ENCODE results near the gene YIPF1. TPM values are rescaled to one million over a fixed set of nuclear protein-coding genes. Genes with fewer than 3 reads are reported as not detected.

Gene YIPF1
- total RNA-seq, 4 donors from 2014 or later: 14.9 to 26.1 (median 23.5) TPM

DNA sequence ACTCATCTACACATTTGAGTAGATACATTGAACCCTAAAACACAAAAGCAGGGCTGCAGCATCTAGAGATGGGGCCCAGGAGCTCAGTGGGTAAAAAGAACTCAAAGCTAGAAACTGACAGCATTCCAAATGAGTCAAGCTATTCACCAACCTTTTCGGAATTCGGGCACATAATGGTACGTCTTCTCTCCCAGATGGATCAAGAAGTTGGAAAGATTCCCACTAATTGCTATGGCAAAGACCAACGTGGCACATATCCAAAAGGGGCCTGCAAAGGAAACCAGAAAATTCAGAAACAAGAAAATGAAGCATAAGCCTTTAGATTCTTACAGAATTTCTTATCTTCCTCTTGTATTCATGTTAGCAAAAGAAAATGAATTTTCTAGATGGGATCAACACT lies 18.4 kb downstream of the YIPF1 start:
- peaks cover 74% of the 10 kb centered on the region for H3K36me3 ChIP-seq
- DNase-seq (ENCODE audit: low spot score in 2 of 2): no peak
- no peaks in the 10 kb centered on the region for H3K27me3 ChIP-seq
- H3K4me3 ChIP-seq: no peak overlapping the region
- 59% methylated on average over 4 of the region's 4 CpGs for WGBS
- H3K4me1 ChIP-seq: no peaks in the 10 kb centered on the region
- no peaks in the 10 kb centered on the region for H3K9me3 ChIP-seq
- no peak overlapping the region for H3K27ac ChIP-seq
- no peak for TF ChIP-seq EP300 (IDR thresholded peaks at IDR 0.05)
- no peak for TF ChIP-seq POLR2A (IDR thresholded peaks at IDR 0.05)
- TF ChIP-seq, protein P1, sequence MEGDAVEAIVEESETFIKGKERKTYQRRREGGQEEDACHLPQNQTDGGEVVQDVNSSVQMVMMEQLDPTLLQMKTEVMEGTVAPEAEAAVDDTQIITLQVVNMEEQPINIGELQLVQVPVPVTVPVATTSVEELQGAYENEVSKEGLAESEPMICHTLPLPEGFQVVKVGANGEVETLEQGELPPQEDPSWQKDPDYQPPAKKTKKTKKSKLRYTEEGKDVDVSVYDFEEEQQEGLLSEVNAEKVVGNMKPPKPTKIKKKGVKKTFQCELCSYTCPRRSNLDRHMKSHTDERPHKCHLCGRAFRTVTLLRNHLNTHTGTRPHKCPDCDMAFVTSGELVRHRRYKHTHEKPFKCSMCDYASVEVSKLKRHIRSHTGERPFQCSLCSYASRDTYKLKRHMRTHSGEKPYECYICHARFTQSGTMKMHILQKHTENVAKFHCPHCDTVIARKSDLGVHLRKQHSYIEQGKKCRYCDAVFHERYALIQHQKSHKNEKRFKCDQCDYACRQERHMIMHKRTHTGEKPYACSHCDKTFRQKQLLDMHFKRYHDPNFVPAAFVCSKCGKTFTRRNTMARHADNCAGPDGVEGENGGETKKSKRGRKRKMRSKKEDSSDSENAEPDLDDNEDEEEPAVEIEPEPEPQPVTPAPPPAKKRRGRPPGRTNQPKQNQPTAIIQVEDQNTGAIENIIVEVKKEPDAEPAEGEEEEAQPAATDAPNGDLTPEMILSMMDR (IDR thresholded peaks at IDR 0.05): no peak
- TF ChIP-seq POLR2AphosphoS5 (IDR thresholded peaks at IDR 0.05): no peak

DNA sequence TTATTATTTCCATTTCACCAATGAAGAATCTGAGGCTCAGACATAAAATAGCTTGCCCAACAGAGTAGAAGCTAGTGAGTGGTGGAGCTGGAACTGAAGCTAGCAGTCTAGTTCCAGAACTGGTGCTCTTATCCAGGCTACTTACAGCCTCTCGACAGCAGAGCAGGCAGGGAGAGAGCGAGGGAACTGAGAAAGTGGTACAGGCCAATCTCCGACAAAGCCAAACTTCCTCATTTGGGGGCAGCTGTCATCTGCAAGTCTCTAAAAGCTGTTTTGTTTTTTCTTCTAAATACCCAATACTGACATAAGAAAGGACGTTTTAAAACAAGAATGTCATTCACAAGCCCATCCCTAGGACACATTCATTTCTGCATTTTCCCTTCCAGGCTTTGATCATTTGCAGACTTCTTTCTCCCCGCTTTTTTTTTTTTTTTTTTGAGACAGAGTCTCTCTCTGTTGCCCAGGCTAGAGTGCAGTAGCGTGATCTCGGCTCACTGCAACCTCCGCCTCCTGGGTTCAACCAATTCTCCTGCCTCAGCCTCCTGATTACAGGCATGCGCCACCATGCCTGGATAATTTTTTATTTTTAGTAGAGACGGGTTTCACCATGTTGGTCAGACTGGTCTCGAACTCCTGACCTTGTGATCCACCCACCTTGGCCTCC lies 20.0 kb downstream of the YIPF1 start:
- DNase-seq (ENCODE audit: low spot score in 2 of 2): no peak

DNA sequence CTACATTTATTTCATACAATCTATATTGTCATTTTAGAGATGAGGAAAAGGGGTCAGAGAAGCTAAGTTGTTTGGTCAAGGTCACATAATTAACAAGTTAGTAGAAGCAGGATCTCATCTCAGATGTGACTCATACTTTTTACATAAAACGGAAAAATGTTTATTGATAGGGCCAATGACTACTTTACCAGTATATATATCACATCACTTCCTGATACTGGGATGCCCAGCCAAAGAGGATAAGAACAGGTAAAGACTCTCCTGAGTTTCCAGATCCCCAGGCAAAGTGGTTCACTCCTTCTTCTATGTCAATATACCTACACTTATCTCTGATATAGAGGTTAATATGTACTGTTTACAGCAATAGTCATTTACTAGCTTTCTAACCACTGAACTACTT lies 21.0 kb downstream of the YIPF1 start:
- Histone ChIP-seq H3K27ac (no peak overlapping the region), H3K4me3 (no peak overlapping the region), H3K27me3 (no peaks in the 10 kb centered on the region), H3K9me3 (no peaks in the 10 kb centered on the region), H3K4me1 (no peaks in the 10 kb centered on the region), H3K36me3 (peaks cover 69% of the 10 kb centered on the region)
- TF ChIP-seq, protein P1 (IDR thresholded peaks at IDR 0.05): no peak
- TF ChIP-seq EP300 (IDR thresholded peaks at IDR 0.05) (no peak), POLR2A (IDR thresholded peaks at IDR 0.05) (no peak), POLR2AphosphoS5 (IDR thresholded peaks at IDR 0.05) (no peak)
- DNase-seq (ENCODE audit: low spot score in 2 of 2): no peak
- 89% methylated on average over 1 of the region's 1 CpG for WGBS

More for the DNA sequence above, 20.0 kb downstream of the YIPF1 start:
- TF ChIP-seq, protein P1 (IDR thresholded peaks at IDR 0.05): no peak
- TF ChIP-seq POLR2AphosphoS5 (IDR thresholded peaks at IDR 0.05): no peak
- no peak for TF ChIP-seq POLR2A (IDR thresholded peaks at IDR 0.05)
- TF ChIP-seq EP300 (IDR thresholded peaks at IDR 0.05): no peak
- Histone ChIP-seq H3K36me3 (peaks cover 74% of the 10 kb centered on the region), H3K27me3 (no peaks in the 10 kb centered on the region), H3K4me1 (no peaks in the 10 kb centered on the region), H3K9me3 (no peaks in the 10 kb centered on the region), H3K4me3 (no peak overlapping the region), H3K27ac (no peak overlapping the region)
- 78% methylated on average over 11 of the region's 11 CpGs for WGBS

DNA sequence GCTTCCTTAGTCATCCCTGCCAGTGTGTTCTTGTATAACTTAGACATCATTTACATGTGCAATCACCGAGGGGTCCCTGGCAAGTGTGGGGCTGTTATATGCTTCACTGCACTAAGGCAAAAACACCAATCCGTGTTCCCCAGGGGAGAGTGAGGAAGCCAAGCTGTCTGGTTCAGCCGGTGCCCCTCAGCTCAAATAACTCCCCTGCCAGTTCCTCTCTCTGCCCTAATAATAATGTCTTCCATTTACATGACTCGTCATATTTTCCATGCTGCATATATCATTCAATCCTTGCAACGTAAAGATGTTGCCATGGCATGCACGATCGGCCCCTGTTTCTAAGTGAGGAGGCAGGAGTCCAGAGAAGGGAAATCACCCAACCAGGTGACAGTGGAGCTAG lies 27.1 kb downstream of the YIPF1 start:
- Histone ChIP-seq H3K4me3 (no peak overlapping the region), H3K27ac (no peak overlapping the region), H3K27me3 (no peaks in the 10 kb centered on the region), H3K36me3 (peaks cover 41% of the 10 kb centered on the region), H3K4me1 (no peaks in the 10 kb centered on the region), H3K9me3 (no peaks in the 10 kb centered on the region)
- 71% methylated on average over 7 of the region's 7 CpGs for WGBS
- TF ChIP-seq, protein P1 (IDR thresholded peaks at IDR 0.05): no peak
- TF ChIP-seq POLR2A (IDR thresholded peaks at IDR 0.05): no peak
- no peak for TF ChIP-seq POLR2AphosphoS5 (IDR thresholded peaks at IDR 0.05)
- no peak for TF ChIP-seq EP300 (IDR thresholded peaks at IDR 0.05)
- no peak for DNase-seq (ENCODE audit: low spot score in 2 of 2)

DNA sequence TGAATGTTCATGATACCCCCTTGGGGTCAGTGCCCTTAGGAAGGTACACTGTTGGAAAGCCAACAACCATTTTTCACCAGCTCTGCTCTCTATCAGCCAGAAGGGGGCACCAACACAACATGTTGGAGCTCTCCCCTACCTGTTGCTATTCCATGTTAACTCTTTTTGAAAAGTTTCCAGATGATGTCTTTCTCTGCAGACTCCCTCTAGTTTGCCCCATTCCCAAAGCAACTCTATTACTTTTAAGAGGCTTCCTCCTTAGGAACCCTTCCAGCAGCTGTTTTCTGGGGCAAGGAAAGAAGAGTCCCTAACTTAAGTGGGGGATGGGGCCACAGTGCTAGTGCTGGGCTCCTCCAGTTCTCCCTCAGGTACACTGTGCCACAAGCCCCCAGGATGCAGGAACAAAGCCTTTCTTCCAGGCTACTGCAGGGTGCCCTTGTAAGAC lies 28.6 kb downstream of the YIPF1 start:
- Histone ChIP-seq H3K27ac (no peak overlapping the region), H3K9me3 (no peaks in the 10 kb centered on the region), H3K4me1 (no peaks in the 10 kb centered on the region), H3K27me3 (no peaks in the 10 kb centered on the region), H3K4me3 (no peak overlapping the region), H3K36me3 (peaks cover 48% of the 10 kb centered on the region)
- no peak for DNase-seq (ENCODE audit: low spot score in 2 of 2)
- TF ChIP-seq, protein P1 (IDR thresholded peaks at IDR 0.05): peak; percentile 28 to 50
- no peak for TF ChIP-seq POLR2AphosphoS5 (IDR thresholded peaks at IDR 0.05)

Data from suprapubic skin (tissue), 4 donors.